ENCODE measurements around the gene IFIT1. TPM values are rescaled to one million over a fixed set of nuclear protein-coding genes. Genes with fewer than 3 reads are reported as not detected.

IFIT1 gene
- total and polyA plus RNA-seq, 2 donors (not counting 1 experiment from before 2014, with no cell fraction given), result 0.63 to 1.2 TPM

GRCh38 chr10:89368129-89368528, 24.3 kb upstream of the IFIT1 start:
- no peaks in the 10 kb centered on the region for H3K27me3 Mint-ChIP-seq
- Histone ChIP-seq H3K4me3 (ENCODE audit: control extremely low read depth in 1 of 5, extremely low read depth in 1 of 5, insufficient read depth in 1 of 5, low read depth in 2 of 5, low read length in 4 of 5) (no peak overlapping the region), H2AFZ (ENCODE audit: insufficient read depth, low read depth, low read length, poor library complexity, severe bottlenecking) (no peak overlapping the region), H3K4me2 (replicated peaks; ENCODE audit: low read depth, low read length, poor library complexity, severe bottlenecking) (no peak overlapping the region), H3K4me1 (ENCODE audit: control insufficient read depth in 2 of 2, insufficient read depth in 2 of 2, low read length in 2 of 2) (peaks cover 6 to 8% of the 10 kb centered on the region in 2 donors), H4K20me1 (ENCODE audit: control insufficient read depth, insufficient read depth, low read length, poor library complexity, severe bottlenecking) (no peaks in the 10 kb centered on the region), H3K9ac (ENCODE audit: low read length) (no peak overlapping the region), H3K9me3 (ENCODE audit: control extremely low read depth in 1 of 3, control insufficient read depth in 2 of 3, insufficient read depth in 1 of 3, low read length in 2 of 3) (no peaks in the 10 kb centered on the region), H3K79me2 (ENCODE audit: control insufficient read depth, insufficient read depth, low read length) (no peaks in the 10 kb centered on the region), H3K27me3 (replicated peaks in 1 of 4; ENCODE audit: control extremely low read depth in 1 of 4, control insufficient read depth in 3 of 4, insufficient read depth in 4 of 4, low read length in 3 of 4) (no peaks in the 10 kb centered on the region), H3K27ac (ENCODE audit: low read length in 2 of 2) (no peak overlapping the region), H3K36me3 (replicated peaks in 1 of 2; ENCODE audit: control extremely low read depth in 1 of 2, control insufficient read depth in 1 of 2, extremely low read depth in 1 of 2, insufficient read depth in 2 of 2, low read length in 1 of 2) (no peaks in the 10 kb centered on the region)
- TF ChIP-seq EZH2 (IDR thresholded peaks at IDR 0.05; ENCODE audit: borderline replicate concordance, insufficient read depth, low read depth, low read length, poor library complexity, severe bottlenecking) (no peak), CTCF (IDR thresholded peaks at IDR 0.05) (no peak)
- intact Hi-C loops (cut with micrococcal nuclease), result no loop called here
- no peaks in the 10 kb centered on the region for H3K9me3 Mint-ChIP-seq (ENCODE audit: insufficient read depth)
- ATAC-seq (ENCODE audit: low read depth) (no peak), DNase-seq (no peak)
- ChIA-PET CTCF (interaction anchor here (0.6 to 3.5 kb wide), 16 partner anchors 9 to 1676 kb away, joined by 3 to 34 read pairs (median 8); partner anchors contain the start of genes IFIT1, IFIT2 and IFIT5), POLR2A (no interaction called here)
- peaks cover 15% of the 10 kb centered on the region for H3K4me1 Mint-ChIP-seq
- no peak overlapping the region for H3K4me3 Mint-ChIP-seq
- H3K27ac Mint-ChIP-seq, result no peak overlapping the region
- WGBS (ENCODE audit: insufficient coverage), result no CpG with 5 or more reads among the region's 1 CpG

GRCh38 chr10:89369156-89370105, 23.0 kb upstream of the IFIT1 start:
- H3K9me3 Mint-ChIP-seq (ENCODE audit: insufficient read depth), result no peaks in the 10 kb centered on the region
- Histone ChIP-seq H3K4me3 (ENCODE audit: control extremely low read depth in 1 of 5, extremely low read depth in 1 of 5, insufficient read depth in 1 of 5, low read depth in 2 of 5, low read length in 4 of 5) (no peak overlapping the region), H3K4me2 (replicated peaks; ENCODE audit: low read depth, low read length, poor library complexity, severe bottlenecking) (no peak overlapping the region), H2AFZ (ENCODE audit: insufficient read depth, low read depth, low read length, poor library complexity, severe bottlenecking) (no peak overlapping the region), H3K79me2 (ENCODE audit: control insufficient read depth, insufficient read depth, low read length) (no peaks in the 10 kb centered on the region), H3K9me3 (ENCODE audit: control extremely low read depth in 1 of 3, control insufficient read depth in 2 of 3, insufficient read depth in 1 of 3, low read length in 2 of 3) (no peaks in the 10 kb centered on the region), H3K27me3 (replicated peaks in 1 of 4; ENCODE audit: control extremely low read depth in 1 of 4, control insufficient read depth in 3 of 4, insufficient read depth in 4 of 4, low read length in 3 of 4) (no peaks in the 10 kb centered on the region), H3K36me3 (replicated peaks in 1 of 2; ENCODE audit: control extremely low read depth in 1 of 2, control insufficient read depth in 1 of 2, extremely low read depth in 1 of 2, insufficient read depth in 2 of 2, low read length in 1 of 2) (no peaks in the 10 kb centered on the region), H4K20me1 (ENCODE audit: control insufficient read depth, insufficient read depth, low read length, poor library complexity, severe bottlenecking) (no peaks in the 10 kb centered on the region), H3K4me1 (ENCODE audit: control insufficient read depth in 2 of 2, insufficient read depth in 2 of 2, low read length in 2 of 2) (peaks cover 0 to 3% of the 10 kb centered on the region in 2 donors), H3K9ac (ENCODE audit: low read length) (no peak overlapping the region), H3K27ac (ENCODE audit: low read length in 2 of 2) (no peak overlapping the region)
- ATAC-seq (ENCODE audit: low read depth) (no peak), DNase-seq (peak; percentile 38)
- no peak overlapping the region for H3K27ac Mint-ChIP-seq
- 64% methylated on average over 3 of the region's 5 CpGs for WGBS (ENCODE audit: insufficient coverage)
- ChIA-PET CTCF (interaction anchor here (0.6 to 3.5 kb wide), 38 partner anchors 10 to 1344 kb away, joined by 3 to 34 read pairs (median 5); partner anchors contain the start of genes IFIT1, IFIT2, IFIT3 and IFIT5), POLR2A (no interaction called here)
- H3K4me1 Mint-ChIP-seq, result peaks cover 8% of the 10 kb centered on the region
- intact Hi-C loops (cut with micrococcal nuclease), result no loop called here
- H3K4me3 Mint-ChIP-seq, result no peak overlapping the region
- H3K27me3 Mint-ChIP-seq, result peaks cover 3% of the 10 kb centered on the region
- TF ChIP-seq CTCF (IDR thresholded peaks at IDR 0.05) (peak; percentile 63), EZH2 (IDR thresholded peaks at IDR 0.05; ENCODE audit: borderline replicate concordance, insufficient read depth, low read depth, low read length, poor library complexity, severe bottlenecking) (no peak)

Measured in B cell (primary cell).